Endothelial cell of umbilical vein (primary cell): ENCODE data around the gene STIM1. TPM values are rescaled to one million over a fixed set of nuclear protein-coding genes. Genes with fewer than 3 reads are reported as not detected.

Source experiments
- BruUV-seq: library from RNA; stranded (reverse); fragments of 400-500 nt; replicated peaks from 2 replicates; lab custom pipeline; 2021; lab: Mats Ljungman, UMichigan
- CTCF ChIA-PET: fragments of 300-600, 350-600 bp; sonication (Branson Sonifier 250); formaldehyde crosslinking; loops from one replicate; lab custom pipeline; 2021; ENCODE audit warnings: antibody characterized with exemption, inconsistent platforms; lab: Charles Lee
- POLR2A ChIA-PET: fragments of 300-600, 350-600 bp; sonication (Branson Sonifier 250); formaldehyde crosslinking; loops from one replicate; lab custom pipeline; 2021; ENCODE audit warnings: antibody characterized with exemption, inconsistent platforms; lab: Charles Lee
- DNase-seq: peaks from one replicate; pipeline ENCODE4 v3.0.0-alpha.2; 2011; ENCODE audit warnings: low read depth, low spot score
- FAIRE-seq: peaks from 2 replicates; lab custom pipeline; 2011; peaks lifted over from hg19 to GRCh38; lab: Jason Lieb, UNC
- H2AFZ ChIP-seq: 2 replicates; pipeline ENCODE4 v1.6.0; 2012; ENCODE audit warnings: low read depth, low read length, control low read depth, inconsistent platforms
- H3K27ac ChIP-seq: 2 replicates; pipeline ENCODE4 v1.5.1; 2011; ENCODE audit warnings: low read depth, mild to moderate bottlenecking, control low read depth, low read length, moderate library complexity; ENCODE audit not compliant: insufficient read depth
- H3K27me3 ChIP-seq, 2 experiments: 2 replicates each; pipeline versions ENCODE4 v1.6.0 to v1.6.1; 2011; ENCODE audit warnings: low read length in 2 of 2, mixed read lengths in 1 of 2; ENCODE audit not compliant: control insufficient read depth in 2 of 2, insufficient read depth in 2 of 2
- H3K36me3 ChIP-seq, 2 experiments: 2 replicates in 1 of 2; 3 replicates in 1 of 2; pipeline ENCODE4 v1.5.1; 2011; ENCODE audit warnings: low read length in 2 of 2, mild to moderate bottlenecking in 1 of 2, moderate library complexity in 1 of 2; ENCODE audit not compliant: control insufficient read depth in 2 of 2, insufficient read depth in 2 of 2; ENCODE audit errors: extremely low read depth in 1 of 2
- H3K4me1 ChIP-seq: 3 replicates; pipeline ENCODE4 v1.5.1; 2011; ENCODE audit warnings: mild to moderate bottlenecking, low read length; ENCODE audit not compliant: control insufficient read depth, insufficient read depth; ENCODE audit errors: extremely low read depth
- H3K4me2 ChIP-seq: 2 replicates; pipeline ENCODE4 v1.6.1; 2011; ENCODE audit warnings: low read length, control low read depth, mixed read lengths; ENCODE audit not compliant: insufficient read depth
- H3K4me3 ChIP-seq, 3 experiments: fragments of 200-600 bp in 1 of 3; sonication (generic), shearing (Covaris generic) in 1 of 3; replicated peaks in 1 of 3; 2 replicates each; pipeline ENCODE4 v1.5.1; 2011 to 2016; ENCODE audit warnings: control low read depth in 3 of 3, low read length in 3 of 3, mild to moderate bottlenecking in 2 of 3, inconsistent platforms in 1 of 3, low read depth in 1 of 3, moderate library complexity in 1 of 3; ENCODE audit not compliant: insufficient read depth in 1 of 3
- H3K79me2 ChIP-seq: 2 replicates; pipeline ENCODE4 v1.6.0; 2012; ENCODE audit warnings: low read length, inconsistent platforms; ENCODE audit not compliant: control insufficient read depth, insufficient read depth
- H3K9ac ChIP-seq: replicated peaks from 2 replicates; pipeline ENCODE3; 2011; ENCODE audit warnings: low read length, control low read depth; ENCODE audit not compliant: insufficient read depth; ENCODE audit errors: extremely low read depth
- H3K9me1 ChIP-seq: replicated peaks from 3 replicates; pipeline ENCODE4 v1.6.0; 2011; ENCODE audit warnings: mild to moderate bottlenecking, low read length; ENCODE audit not compliant: control insufficient read depth, insufficient read depth; ENCODE audit errors: extremely low read depth
- H3K9me3 ChIP-seq: replicated peaks from 2 replicates; pipeline ENCODE4 v1.5.1; 2012; ENCODE audit warnings: low read length, inconsistent platforms; ENCODE audit not compliant: control insufficient read depth, insufficient read depth
- H4K20me1 ChIP-seq: replicated peaks from 2 replicates; pipeline ENCODE3; 2011; ENCODE audit warnings: mild to moderate bottlenecking, low read length; ENCODE audit not compliant: control insufficient read depth, insufficient read depth; ENCODE audit errors: extremely low read depth
- EZH2 ChIP-seq: IDR thresholded peaks from 2 replicates; pipeline ENCODE4 v1.6.1; 2012; ENCODE audit warnings: borderline replicate concordance, low read depth, mild to moderate bottlenecking, moderate library complexity, low read length, inconsistent platforms; ENCODE audit not compliant: severe bottlenecking
- FOS ChIP-seq: IDR thresholded peaks from 2 replicates; pipeline ENCODE4 v1.6.1; 2011; ENCODE audit warnings: mild to moderate bottlenecking, low read length, moderate library complexity, borderline replicate concordance; ENCODE audit not compliant: insufficient read depth
- GATA2 ChIP-seq: IDR thresholded peaks from 2 replicates; pipeline ENCODE4 v1.7.0; 2011; ENCODE audit warnings: low read depth, mild to moderate bottlenecking, moderate library complexity, mixed read lengths, low read length; ENCODE audit not compliant: insufficient read length, insufficient read depth
- JUN ChIP-seq: IDR thresholded peaks from 2 replicates; pipeline ENCODE4 v1.6.1; 2011; ENCODE audit warnings: borderline replicate concordance, low read depth; ENCODE audit not compliant: insufficient read length, insufficient read depth
- MYC ChIP-seq: IDR thresholded peaks from one replicate; pipeline ENCODE4 v1.6.1; 2011; ENCODE audit warnings: mild to moderate bottlenecking, low read depth, low read length
- POLR2A ChIP-seq: IDR thresholded peaks from 2 replicates; pipeline ENCODE4 v1.6.1; 2012; ENCODE audit warnings: low read depth, mild to moderate bottlenecking, control low read depth, low read length
- POLR2AphosphoS5 ChIP-seq: IDR thresholded peaks from 2 replicates; pipeline ENCODE4 v1.6.1; 2012; ENCODE audit warnings: low read depth, mild to moderate bottlenecking, control low read depth, low read length, moderate library complexity; ENCODE audit not compliant: insufficient read depth
- dilution Hi-C: fragments of 300-500 bp; cut with MboI; formaldehyde crosslinking; loops from one replicate; pipeline ENCODE4 v1.15.0; 2019; ENCODE audit warnings: low sequenced_read_pairs; ENCODE audit not compliant: extremely low pct_ligation_motif_present
- intact Hi-C: fragments of 100-400 bp; cut with micrococcal nuclease; formaldehyde crosslinking; loops from one replicate; pipeline ENCODE4 v1.10.0; 2022
- polyA plus RNA-seq, 4 experiments: library from polyadenylated mRNA; depleted of rRNA in 3 of 4; stranded (reverse) in 3 of 4; unstranded in 1 of 4; fragments of >200 nt; gene quantifications; 2 replicates each; pipeline versions ENCODE4 v1.2.1 to v1.2.3, GENCODE V29; 2011 to 2012; ENCODE audit warnings: missing spikeins in 1 of 4
- total RNA-seq: library from RNA; stranded (reverse); gene quantifications from 2 replicates; pipeline ENCODE4 v1.2.3, GENCODE V29; 2021
- TF ChIP-seq, protein P1 (sequence below), 2 donors: IDR thresholded peaks; 1 replicate in 1 of 2; 2 replicates in 1 of 2; pipeline ENCODE4 v1.5.1; 2011; ENCODE audit warnings: low read length in 2 of 2, mild to moderate bottlenecking in 2 of 2, moderate library complexity in 2 of 2, control low read depth in 1 of 2, inconsistent platforms in 1 of 2, low read depth in 1 of 2; ENCODE audit not compliant: insufficient read depth in 1 of 2; ENCODE audit errors: extremely low read depth in 1 of 2
- TF ChIP-seq, protein P2 (sequence below): IDR thresholded peaks from 2 replicates; pipeline ENCODE4 v1.6.1; 2011; ENCODE audit not compliant: insufficient read depth, insufficient read length

Gene STIM1
- total and polyA plus RNA-seq, 2 donors (not counting 3 experiments of a cell fraction or from before 2014, with no cell fraction given), result 32.7 to 33.4 TPM

- no TSS peak for BruUV-seq
- Histone ChIP-seq H4K20me1 (peaks cover 2% of the 10 kb centered on the region), H3K36me3 (no peaks in the 10 kb centered on the region), H2AFZ (no peak overlapping the region), H3K9me1 (no peaks in the 10 kb centered on the region), H3K27me3 (no peaks in the 10 kb centered on the region), H3K9me3 (no peaks in the 10 kb centered on the region), H3K4me1 (peaks cover 3% of the 10 kb centered on the region), H3K4me3 (no peak overlapping the region), H3K27ac (no peak overlapping the region), H3K9ac (no peak overlapping the region), H3K4me2 (no peak overlapping the region), H3K79me2 (no peaks in the 10 kb centered on the region)
- TF ChIP-seq EZH2, result no peak
- no peak for TF ChIP-seq FOS
- TF ChIP-seq, protein P1, sequence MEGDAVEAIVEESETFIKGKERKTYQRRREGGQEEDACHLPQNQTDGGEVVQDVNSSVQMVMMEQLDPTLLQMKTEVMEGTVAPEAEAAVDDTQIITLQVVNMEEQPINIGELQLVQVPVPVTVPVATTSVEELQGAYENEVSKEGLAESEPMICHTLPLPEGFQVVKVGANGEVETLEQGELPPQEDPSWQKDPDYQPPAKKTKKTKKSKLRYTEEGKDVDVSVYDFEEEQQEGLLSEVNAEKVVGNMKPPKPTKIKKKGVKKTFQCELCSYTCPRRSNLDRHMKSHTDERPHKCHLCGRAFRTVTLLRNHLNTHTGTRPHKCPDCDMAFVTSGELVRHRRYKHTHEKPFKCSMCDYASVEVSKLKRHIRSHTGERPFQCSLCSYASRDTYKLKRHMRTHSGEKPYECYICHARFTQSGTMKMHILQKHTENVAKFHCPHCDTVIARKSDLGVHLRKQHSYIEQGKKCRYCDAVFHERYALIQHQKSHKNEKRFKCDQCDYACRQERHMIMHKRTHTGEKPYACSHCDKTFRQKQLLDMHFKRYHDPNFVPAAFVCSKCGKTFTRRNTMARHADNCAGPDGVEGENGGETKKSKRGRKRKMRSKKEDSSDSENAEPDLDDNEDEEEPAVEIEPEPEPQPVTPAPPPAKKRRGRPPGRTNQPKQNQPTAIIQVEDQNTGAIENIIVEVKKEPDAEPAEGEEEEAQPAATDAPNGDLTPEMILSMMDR (IDR thresholded peaks at IDR 0.05; ENCODE audit: extremely low read depth in 1 of 2, insufficient read depth in 1 of 2, low read depth in 1 of 2, low read length in 2 of 2), result no peak
- TF ChIP-seq, protein P2, sequence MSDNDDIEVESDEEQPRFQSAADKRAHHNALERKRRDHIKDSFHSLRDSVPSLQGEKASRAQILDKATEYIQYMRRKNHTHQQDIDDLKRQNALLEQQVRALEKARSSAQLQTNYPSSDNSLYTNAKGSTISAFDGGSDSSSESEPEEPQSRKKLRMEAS, result no peak
- TF ChIP-seq POLR2A, result no peak
- TF ChIP-seq JUN, result no peak
- no peak for TF ChIP-seq POLR2AphosphoS5
- TF ChIP-seq MYC, result no peak
- TF ChIP-seq GATA2, result no peak
- no peak for FAIRE-seq
- intact Hi-C loops (no loop called here), dilution Hi-C loops (no loop called here)
- POLR2A ChIA-PET, result no interaction called here
- DNase-seq, result no peak
- CTCF ChIA-PET, result no interaction called here
Measured at GRCh38 chr11:3922056-3922455, 66.6 kb downstream of the STIM1 start.
